AML-193 (cell line): ENCODE results near the gene ZNF750.
A peak's percentile ranks its signal among the peaks of the same experiment; 100 is the strongest.

ENCODE experiments used
- DNase-seq, 2 experiments: peaks; one replicate each; lab custom pipeline; 2025; lab: John Stamatoyannopoulos, UW

Gene ZNF750

GRCh38 chr17:82872591-82873520, 33.0 kb upstream of the ZNF750 start:
- no peak for DNase-seq

DNA sequence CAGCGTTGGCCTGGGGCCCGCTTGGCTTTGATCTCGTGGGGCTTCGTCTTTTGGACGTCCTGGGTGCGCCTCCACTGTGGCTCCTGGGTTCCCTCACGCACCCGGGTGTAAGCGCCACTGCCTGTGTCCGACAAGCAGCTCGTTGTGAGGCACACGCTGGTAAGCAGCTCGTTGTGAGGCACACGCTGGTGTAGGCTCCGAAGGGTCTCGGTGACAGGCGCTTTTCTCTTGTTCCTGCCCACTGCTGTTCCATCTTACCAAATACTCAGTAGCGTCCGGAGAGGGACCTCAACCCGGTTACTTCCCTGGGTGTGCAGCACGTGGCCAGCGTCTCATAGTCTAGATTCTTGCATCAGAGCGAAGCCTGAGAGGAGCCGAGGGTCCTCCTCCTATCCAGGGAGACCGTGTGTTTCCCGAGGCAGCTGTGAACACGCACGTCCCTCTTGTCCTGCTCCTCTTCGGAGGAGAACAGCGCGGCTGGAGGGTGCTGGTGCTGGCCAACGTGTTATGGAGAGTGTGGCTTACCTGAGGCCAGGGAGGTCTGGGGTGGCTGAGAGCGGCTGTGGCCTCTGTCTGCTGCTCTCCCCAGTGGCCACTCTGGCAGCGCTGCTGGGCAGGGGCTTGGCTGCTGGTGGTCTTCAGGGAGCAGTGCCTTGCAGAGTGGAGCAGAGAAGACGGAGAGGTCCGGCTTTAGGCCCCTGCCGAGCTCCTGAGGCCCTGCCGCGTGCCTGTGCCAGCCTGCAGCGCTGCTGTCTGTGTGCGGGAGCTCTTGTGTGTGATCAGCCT, 32.1 kb upstream of the ZNF750 start:
- DNase-seq = no peak

- DNase-seq = no peak
Measured at GRCh38 chr17:82871056-82871775, 31.4 kb upstream of the ZNF750 start.

DNA sequence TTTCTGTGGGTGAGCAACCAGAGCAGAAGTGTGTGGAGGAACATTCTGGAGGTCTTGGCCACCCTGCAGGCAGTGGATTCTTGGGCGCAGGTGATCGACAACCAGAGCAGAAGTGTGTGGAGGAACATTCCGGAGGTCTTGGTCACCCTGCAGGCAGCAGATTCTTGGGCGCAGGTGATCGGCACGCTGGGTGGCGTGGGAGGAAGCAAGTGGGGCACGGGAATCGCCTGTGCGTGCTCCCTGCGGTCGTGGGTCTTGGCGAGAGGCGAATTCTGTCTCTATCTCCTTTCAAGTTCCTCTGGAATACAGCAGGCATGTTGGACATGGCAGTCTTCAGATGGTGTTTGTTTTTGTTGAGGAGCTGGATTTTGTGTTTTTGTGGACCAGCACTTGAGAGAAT, 30.7 kb upstream of the ZNF750 start:
- no peak for DNase-seq

DNA sequence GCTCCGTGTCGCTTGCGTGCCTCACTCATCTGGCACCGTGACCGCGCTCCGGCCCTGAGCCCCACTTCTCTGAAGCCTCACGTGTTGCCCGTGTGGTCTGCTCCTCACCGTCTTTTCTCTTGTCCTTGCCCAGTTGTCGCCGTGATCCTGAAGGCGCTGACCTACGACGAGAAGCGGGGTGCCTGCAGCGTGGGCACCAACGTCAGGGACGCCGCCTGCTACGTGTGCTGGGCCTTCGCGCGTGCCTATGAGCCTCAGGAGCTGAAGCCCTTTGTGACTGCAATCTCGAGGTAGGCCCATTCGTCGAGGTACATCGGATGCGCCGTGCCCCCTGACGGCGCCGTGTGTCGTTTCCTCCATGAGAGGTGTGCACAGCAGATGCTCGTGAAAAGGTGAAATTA, 30.3 kb upstream of the ZNF750 start:
- no peak for DNase-seq

- no peak for DNase-seq
Measured at GRCh38 chr17:82869536-82869935, 29.7 kb upstream of the ZNF750 start.

- DNase-seq = no peak
Measured at GRCh38 chr17:82868715-82869131, 28.9 kb upstream of the ZNF750 start.

- no peak for DNase-seq
Measured at GRCh38 chr17:82867763-82868325, 28.0 kb upstream of the ZNF750 start.

- DNase-seq = no peak
Measured at GRCh38 chr17:82866590-82867191, 26.9 kb upstream of the ZNF750 start.

- DNase-seq = no peak
Measured at GRCh38 chr17:82865774-82866395, 26.1 kb upstream of the ZNF750 start.

GRCh38 chr17:82865274-82865673, 25.5 kb upstream of the ZNF750 start:
- DNase-seq = no peak

DNA sequence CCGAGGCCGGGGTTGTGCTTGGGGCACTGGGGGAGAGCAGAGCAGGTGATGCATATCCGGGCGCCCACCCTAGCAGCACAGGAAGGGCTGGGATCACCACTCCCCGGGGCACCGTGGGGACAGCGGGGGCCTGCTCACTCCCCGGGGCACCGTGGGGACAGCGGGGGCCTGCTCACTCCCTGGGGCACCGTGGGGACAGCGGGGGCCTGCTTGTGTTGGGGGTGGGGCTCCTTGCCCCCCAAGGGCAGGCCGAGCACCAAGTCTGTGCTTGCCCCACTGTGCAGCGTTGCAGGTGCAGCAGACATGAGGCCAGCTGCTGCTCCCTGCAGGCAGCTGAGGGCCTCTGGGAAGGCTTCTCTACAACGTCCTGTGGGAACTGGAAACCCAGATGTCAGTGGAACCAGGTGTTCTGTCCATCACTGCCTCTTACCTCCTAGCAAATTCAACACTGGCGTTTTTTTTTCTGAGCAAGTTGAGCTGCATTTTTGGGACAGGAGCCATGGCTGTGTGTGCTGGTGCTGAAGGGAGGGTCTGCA, 25.0 kb upstream of the ZNF750 start:
- DNase-seq = no peak

DNA sequence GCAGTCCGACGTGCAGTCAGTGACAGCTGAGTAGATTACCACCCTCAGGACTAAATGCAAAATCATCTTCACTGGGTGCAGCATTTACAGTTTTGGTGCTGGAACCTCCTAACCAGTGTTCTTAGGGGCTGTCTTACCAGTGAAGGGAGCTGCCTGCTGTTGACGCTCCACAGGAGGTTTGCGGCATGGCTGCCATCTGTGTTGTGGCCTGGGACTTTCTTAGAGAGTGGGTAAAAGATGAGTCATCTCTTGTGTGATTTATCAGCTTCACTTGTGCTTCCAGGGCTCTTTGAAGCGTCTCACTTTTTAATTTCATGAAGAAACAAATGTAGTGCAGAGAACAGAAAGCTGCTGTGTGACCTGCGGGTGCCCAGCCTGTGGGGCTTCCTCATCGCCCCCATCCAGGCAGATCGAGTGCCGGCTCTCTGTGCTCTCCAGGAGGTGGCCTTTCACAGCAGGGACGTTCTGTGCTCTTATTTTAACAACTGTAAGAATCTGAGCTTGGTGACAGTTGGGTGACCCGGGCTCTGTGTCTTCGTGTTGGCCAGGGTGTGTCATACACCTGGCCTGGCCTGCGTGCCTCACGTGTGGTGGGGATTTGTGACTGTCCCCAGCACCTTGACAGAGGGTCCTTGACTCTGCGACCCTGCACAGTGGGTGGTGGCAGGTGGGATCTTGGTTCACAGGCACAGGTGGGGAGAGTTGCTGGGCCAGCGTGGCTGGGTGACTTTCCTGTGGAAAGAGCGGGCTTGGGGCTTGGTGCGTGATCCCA, 24.3 kb upstream of the ZNF750 start:
- DNase-seq = peak in 1 of 2 experiments; percentile 27

DNA sequence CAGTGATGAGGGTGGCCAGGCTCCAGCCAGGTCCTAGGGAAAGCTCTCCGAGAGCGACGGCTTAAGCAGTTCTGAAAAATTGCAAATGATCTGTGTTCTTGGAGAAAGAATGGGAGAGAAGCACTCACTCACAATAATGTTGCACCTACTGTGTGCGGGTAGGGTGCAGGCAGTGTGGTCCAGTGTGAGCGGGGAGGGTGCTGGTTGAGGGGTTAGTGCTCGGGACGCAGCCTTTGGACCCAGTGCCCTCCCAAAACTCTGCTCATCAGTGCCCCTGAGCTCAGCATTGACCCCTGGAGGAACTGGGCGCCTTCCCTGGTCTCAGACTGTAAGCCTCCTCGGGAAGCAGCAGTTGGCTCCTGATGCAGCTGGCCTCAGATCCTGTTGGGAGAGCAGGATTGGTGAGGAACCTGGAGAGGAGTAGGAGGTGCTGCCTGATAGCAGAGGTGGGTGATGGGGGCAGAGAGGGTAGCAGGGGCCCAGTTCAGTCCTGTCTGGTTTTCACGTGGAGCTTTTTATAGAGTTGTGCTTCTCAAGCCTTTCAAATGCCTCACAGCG, 23.6 kb upstream of the ZNF750 start:
- no peak for DNase-seq

DNA sequence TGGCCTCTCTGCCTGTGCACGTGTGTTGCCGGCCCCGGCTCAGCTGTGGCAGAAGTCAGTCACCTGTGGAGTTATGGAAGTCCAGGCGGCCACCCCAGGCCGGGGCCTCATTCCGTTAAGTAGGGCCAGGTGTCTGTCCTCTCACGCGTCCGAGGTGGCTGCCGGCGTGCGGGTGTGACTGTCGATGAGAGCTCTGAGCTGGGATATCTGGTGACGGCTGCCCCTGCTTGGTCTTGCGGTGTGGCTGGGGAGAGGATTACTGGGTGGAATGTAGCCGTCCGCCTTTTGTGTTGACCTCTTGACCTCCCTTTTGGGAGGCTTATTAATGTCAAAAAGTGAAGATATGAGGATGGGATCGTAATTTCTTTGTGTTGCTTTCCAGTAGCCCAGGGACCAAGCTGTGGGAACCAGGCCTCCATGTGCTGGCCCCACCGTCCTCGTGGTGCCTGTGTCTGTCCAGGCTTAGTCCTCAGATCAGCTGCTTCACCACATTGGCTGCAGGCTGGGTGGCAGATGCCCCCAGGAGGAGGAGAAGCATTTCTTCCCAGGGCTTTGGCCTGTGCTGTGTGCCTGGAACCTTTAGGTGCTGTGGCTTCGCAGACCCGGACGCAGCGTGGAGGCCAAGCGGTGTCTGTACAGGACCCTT, 23.0 kb upstream of the ZNF750 start:
- DNase-seq = no peak

- DNase-seq = no peak
Measured at GRCh38 chr17:82862191-82862590, 22.4 kb upstream of the ZNF750 start.

DNA sequence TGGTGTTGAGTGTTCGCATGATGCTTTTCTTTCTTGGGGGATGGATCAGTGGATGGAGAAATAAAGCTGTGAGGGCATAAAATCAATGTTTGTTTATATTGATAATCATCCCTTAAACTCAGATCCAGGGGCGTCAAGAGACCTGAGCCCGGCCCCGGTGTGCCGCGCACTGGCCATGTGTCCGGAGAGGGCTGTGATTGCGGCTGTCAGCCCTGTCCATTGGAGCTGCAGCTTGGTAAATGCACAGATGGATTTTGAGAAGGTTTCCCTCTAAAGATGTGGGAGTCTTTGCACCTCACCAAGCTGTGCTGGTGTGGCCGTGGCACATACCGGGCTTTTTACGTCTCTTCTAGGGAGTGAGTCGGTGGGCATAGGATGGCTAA, 21.6 kb upstream of the ZNF750 start:
- no peak for DNase-seq

GRCh38 chr17:82860606-82861392, 21.0 kb upstream of the ZNF750 start:
- DNase-seq = no peak
